ACC112 (cell line): ENCODE measurements around the gene ZNF423.
"Not testable (repeated sequence)": the region's sequence is repeated elsewhere in the genome, so short reads cannot be mapped to it uniquely, and the experiment has no call there.

Source experiments
- H2AFZ ChIP-seq: fragments of 200-600 bp; sonication (generic); one replicate; pipeline ENCODE4 v1.6.0; 2017; ENCODE audit warnings: antibody characterized with exemption, low read length; ENCODE audit not compliant: unreplicated experiment
- H3K27ac ChIP-seq: fragments of 200-600 bp; sonication (generic); 2 replicates; pipeline ENCODE4 v1.5.1; 2014; ENCODE audit warnings: low read depth, mild to moderate bottlenecking, antibody characterized with exemption, low read length, moderate library complexity
- H3K27me3 ChIP-seq: fragments of 200-600 bp; sonication (generic); 2 replicates; pipeline ENCODE4 v1.6.1; 2014; ENCODE audit warnings: mild to moderate bottlenecking, antibody characterized with exemption, low read length, moderate library complexity, mixed read lengths; ENCODE audit not compliant: insufficient read depth
- H3K36me3 ChIP-seq: fragments of 200-600 bp; sonication (generic); 2 replicates; pipeline ENCODE4 v1.6.1; 2016; ENCODE audit warnings: mild to moderate bottlenecking, antibody characterized with exemption, low read length, moderate library complexity, mixed read lengths; ENCODE audit not compliant: insufficient read depth
- H3K4me1 ChIP-seq: fragments of 200-600 bp; sonication (generic); one replicate; pipeline ENCODE4 v1.6.1; 2016; ENCODE audit warnings: low read length, mixed read lengths; ENCODE audit not compliant: insufficient read depth, unreplicated experiment, control insufficient read depth
- H3K4me3 ChIP-seq: fragments of 200-600 bp; sonication (generic); 2 replicates; pipeline ENCODE4 v1.5.1; 2014; ENCODE audit warnings: mild to moderate bottlenecking, low read depth, low read length
- H3K79me2 ChIP-seq: fragments of 200-600 bp; sonication (generic); one replicate; pipeline ENCODE4 v1.6.0; 2016; ENCODE audit warnings: low read length; ENCODE audit not compliant: control insufficient read depth, unreplicated experiment, insufficient read depth

The ZNF423 gene

GRCh38 chr16:49681217-49681883 lies 174.6 kb downstream of the ZNF423 start:
- Histone ChIP-seq H2AFZ (no peak overlapping the region), H3K79me2 (no peaks in the 10 kb centered on the region), H3K27ac (no peak overlapping the region), H3K36me3 (no peaks in the 10 kb centered on the region), H3K27me3 (peaks cover 4% of the 10 kb centered on the region; the same call in 1 of the 2 replicates), H3K4me1 (no peaks in the 10 kb centered on the region), H3K4me3 (no peak overlapping the region)

DNA sequence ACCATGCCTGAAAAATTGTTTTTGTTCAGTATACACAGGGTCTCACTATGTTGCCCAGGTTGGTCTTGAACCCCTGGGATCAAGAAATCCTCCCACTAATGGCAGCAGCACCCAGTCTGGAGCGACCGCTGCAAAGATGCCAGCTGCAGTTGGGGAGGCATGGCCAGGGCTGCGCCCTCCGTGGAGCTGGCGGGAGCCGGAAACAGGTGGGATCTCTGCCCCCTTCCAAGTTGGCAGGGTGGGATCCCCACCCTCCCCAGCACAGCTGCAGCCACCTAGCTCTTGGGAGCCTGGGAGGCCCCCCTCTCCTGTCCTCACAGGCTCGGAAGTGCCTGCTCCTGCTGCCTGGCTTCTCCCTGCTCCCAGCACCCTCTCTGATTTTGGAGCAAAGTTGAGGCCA lies 176.8 kb downstream of the ZNF423 start:
- no peak overlapping the region for H3K4me3 ChIP-seq
- no peaks in the 10 kb centered on the region for H3K79me2 ChIP-seq
- no peak overlapping the region for H3K27ac ChIP-seq
- peaks cover 4% of the 10 kb centered on the region; the same call in 1 of the 2 replicates for H3K27me3 ChIP-seq
- no peaks in the 10 kb centered on the region for H3K4me1 ChIP-seq
- no peaks in the 10 kb centered on the region for H3K36me3 ChIP-seq
- no peak overlapping the region for H2AFZ ChIP-seq

- H3K4me1 ChIP-seq, H3K27me3 ChIP-seq, H3K36me3 ChIP-seq, H3K4me3 ChIP-seq, H2AFZ ChIP-seq, H3K27ac ChIP-seq, H3K79me2 ChIP-seq: not testable (repeated sequence)
These were observed 178.3 kb downstream of the ZNF423 start for GRCh38 chr16:49677661-49678060.

- Histone ChIP-seq H3K36me3 (no peaks in the 10 kb centered on the region), H3K4me1 (no peaks in the 10 kb centered on the region), H3K27ac (no peak overlapping the region)
These were observed 180.5 kb downstream of the ZNF423 start for GRCh38 chr16:49675413-49675812.

DNA sequence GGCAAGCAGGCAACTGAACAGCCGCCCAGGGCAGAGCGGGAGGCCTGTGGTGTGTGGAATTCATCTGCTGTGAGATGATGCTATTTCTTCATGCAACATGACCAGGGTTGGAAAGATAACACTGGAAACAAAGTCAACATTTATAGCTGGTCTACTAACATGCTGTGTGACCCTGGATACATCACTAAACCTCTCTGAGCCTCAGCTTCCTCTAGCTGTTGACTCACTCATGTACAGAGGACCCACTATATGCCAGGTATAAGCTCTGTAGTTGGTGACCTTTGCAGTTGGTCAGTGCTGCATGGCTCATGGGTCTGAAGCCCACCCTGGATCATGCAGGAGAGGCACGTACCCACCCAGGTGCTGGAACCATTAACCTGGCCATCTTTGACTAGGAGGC lies 180.9 kb downstream of the ZNF423 start:
- Histone ChIP-seq H2AFZ (no peak overlapping the region), H3K27me3 (no peaks in the 10 kb centered on the region), H3K36me3 (no peaks in the 10 kb centered on the region), H3K79me2 (no peaks in the 10 kb centered on the region), H3K27ac (no peak overlapping the region), H3K4me1 (no peaks in the 10 kb centered on the region), H3K4me3 (no peak overlapping the region)

More at GRCh38 chr16:49675413-49675812, 180.5 kb downstream of the ZNF423 start:
- H3K4me3 ChIP-seq: no peak overlapping the region
- H3K79me2 ChIP-seq: no peaks in the 10 kb centered on the region
- no peak overlapping the region for H2AFZ ChIP-seq
- H3K27me3 ChIP-seq: no peaks in the 10 kb centered on the region

DNA sequence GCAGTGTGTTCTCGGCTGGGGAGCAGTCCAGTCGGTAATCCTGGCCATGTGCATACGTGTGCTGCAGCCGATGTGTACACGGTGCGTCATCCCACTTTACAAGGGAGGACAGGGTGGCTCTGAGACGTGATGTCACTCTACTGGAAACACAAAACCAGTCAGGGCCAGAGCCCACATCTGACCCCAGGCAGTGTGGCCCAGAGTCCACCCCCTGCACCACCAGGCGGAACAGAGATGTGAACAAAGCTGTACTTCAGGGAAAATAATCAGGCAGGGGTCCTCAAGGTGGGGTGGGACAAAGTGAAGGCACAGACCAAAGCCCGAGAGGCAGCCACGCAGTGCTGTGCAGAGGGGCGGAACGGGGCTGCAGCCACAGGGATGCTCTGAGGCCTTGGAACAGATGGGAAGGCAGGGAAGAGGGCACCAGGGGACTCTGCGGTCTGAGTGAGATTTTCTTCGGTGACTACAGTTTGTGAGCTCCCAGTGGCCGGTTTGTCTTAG lies 181.5 kb downstream of the ZNF423 start:
- H3K4me3 ChIP-seq: no peak overlapping the region
- no peak overlapping the region for H3K27ac ChIP-seq
- no peaks in the 10 kb centered on the region for H3K36me3 ChIP-seq
- no peaks in the 10 kb centered on the region for H3K79me2 ChIP-seq
- no peaks in the 10 kb centered on the region for H3K27me3 ChIP-seq
- no peaks in the 10 kb centered on the region for H3K4me1 ChIP-seq
- no peak overlapping the region for H2AFZ ChIP-seq

DNA sequence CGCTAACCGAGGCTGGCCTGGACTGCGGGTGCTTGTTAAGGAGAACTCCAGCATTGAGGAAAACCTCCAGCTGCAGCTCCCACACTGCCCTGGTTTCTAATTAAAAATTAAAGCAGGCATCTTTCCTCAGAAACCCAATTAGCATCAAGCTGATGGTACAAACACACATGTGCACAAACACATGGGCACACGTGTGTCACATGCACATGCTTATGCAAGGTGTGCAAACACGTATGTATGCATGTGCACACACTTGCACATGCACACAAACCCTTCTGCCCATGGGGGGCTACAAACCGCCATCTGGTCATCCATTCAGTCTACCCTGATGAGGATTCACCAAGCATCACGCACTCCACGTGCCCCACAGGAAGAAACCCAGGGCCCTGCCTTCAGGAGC lies 182.5 kb downstream of the ZNF423 start:
- H3K27me3 ChIP-seq: no peaks in the 10 kb centered on the region
- H2AFZ ChIP-seq: no peak overlapping the region
- no peaks in the 10 kb centered on the region for H3K4me1 ChIP-seq
- H3K27ac ChIP-seq: no peak overlapping the region
- H3K36me3 ChIP-seq: no peaks in the 10 kb centered on the region
- H3K4me3 ChIP-seq: no peak overlapping the region
- no peaks in the 10 kb centered on the region for H3K79me2 ChIP-seq

DNA sequence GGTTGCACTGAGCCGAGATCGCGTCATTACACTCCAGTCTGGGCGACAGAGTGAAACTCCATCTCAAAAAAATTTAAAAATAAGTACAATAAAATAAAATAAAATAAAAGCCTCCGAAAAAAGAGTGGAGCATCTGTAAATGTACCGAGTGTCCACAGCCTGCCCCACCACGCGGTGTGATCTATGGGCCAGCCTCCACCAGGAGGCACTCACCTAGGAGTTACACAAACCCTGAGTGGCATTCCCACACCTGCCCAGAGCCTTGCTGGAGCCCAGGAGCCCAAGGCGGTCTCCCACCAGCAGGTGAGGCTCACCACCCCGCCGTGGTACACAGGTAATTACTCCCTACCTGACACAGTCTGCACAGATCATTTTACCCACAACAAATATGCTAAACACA lies 183.2 kb downstream of the ZNF423 start:
- Histone ChIP-seq H3K4me3 (no peak overlapping the region), H3K4me1 (no peaks in the 10 kb centered on the region), H3K27me3 (no peaks in the 10 kb centered on the region), H3K79me2 (no peaks in the 10 kb centered on the region), H2AFZ (no peak overlapping the region), H3K27ac (no peak overlapping the region), H3K36me3 (no peaks in the 10 kb centered on the region)

DNA sequence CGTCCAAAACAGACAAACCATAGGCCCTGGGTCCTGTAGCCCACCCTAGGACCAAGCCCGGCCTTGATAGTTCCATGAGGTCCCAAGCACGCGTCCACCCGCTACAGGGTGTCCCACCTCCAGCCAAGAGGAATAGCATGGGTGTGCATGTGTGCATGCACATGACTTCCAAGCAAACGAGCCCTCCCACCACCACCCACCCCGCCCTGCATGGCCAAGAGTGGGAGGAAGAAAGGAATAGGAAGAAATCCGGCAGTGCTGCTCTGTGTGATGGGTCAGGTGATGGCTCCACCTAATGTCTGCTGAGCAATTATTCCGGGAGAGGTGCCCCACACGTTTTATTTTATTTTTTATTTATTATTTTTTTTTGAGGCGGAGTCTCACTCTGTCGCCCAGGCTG lies 184.6 kb downstream of the ZNF423 start:
- H3K27me3 ChIP-seq: no peaks in the 10 kb centered on the region
- H2AFZ ChIP-seq: no peak overlapping the region
- no peaks in the 10 kb centered on the region for H3K79me2 ChIP-seq
- H3K27ac ChIP-seq: no peak overlapping the region
- H3K36me3 ChIP-seq: no peaks in the 10 kb centered on the region
- H3K4me3 ChIP-seq: no peak overlapping the region
- H3K4me1 ChIP-seq: no peaks in the 10 kb centered on the region

- H2AFZ ChIP-seq: no peak overlapping the region
- H3K36me3 ChIP-seq: no peaks in the 10 kb centered on the region
- no peaks in the 10 kb centered on the region for H3K79me2 ChIP-seq
- no peak overlapping the region for H3K4me3 ChIP-seq
- no peaks in the 10 kb centered on the region for H3K27me3 ChIP-seq
- no peak overlapping the region for H3K27ac ChIP-seq
- H3K4me1 ChIP-seq: no peaks in the 10 kb centered on the region
These were observed 185.3 kb downstream of the ZNF423 start for GRCh38 chr16:49670627-49671026.

- Histone ChIP-seq H3K27ac (no peak overlapping the region), H3K4me1 (peaks cover 10% of the 10 kb centered on the region), H3K36me3 (no peaks in the 10 kb centered on the region), H3K27me3 (no peaks in the 10 kb centered on the region), H3K4me3 (no peak overlapping the region), H2AFZ (no peak overlapping the region), H3K79me2 (no peaks in the 10 kb centered on the region)
These were observed 190.3 kb downstream of the ZNF423 start for GRCh38 chr16:49665482-49666230.
